GM23338 (cell line): ENCODE measurements around the gene AGFG2. TPM values are rescaled to one million over a fixed set of nuclear protein-coding genes. Genes with fewer than 3 reads are reported as not detected.
A peak's percentile ranks its signal among the peaks of the same experiment; 100 is the strongest.

Experiments
- ATAC-seq: fragments of 200-7000 bp; cut with Tn5 transposase; 3 replicates; pipeline ENCODE4 v1.9.1; 2020
- DNase-seq: peaks from one replicate; pipeline ENCODE4 v3.0.0-alpha.2; 2015; ENCODE audit warnings: low spot score
- H2AFZ ChIP-seq: fragments of 200-600 bp; sonication (generic); 2 replicates; pipeline ENCODE4 v1.8.0; 2016; ENCODE audit warnings: antibody characterized with exemption, mild to moderate bottlenecking, moderate library complexity
- H3F3A ChIP-seq: fragments of 200-600 bp; sonication (generic); replicated peaks from 2 replicates; pipeline ENCODE4 v1.8.0; 2017; ENCODE audit warnings: antibody characterized with exemption, mixed run types, low read depth
- H3K27ac ChIP-seq: fragments of 200-600 bp; sonication (generic); 2 replicates; pipeline ENCODE4 v1.6.1; 2016; ENCODE audit warnings: low read depth
- H3K27me3 ChIP-seq: fragments of 200-600 bp; sonication (generic); 2 replicates; pipeline ENCODE4 v1.8.0; 2016; ENCODE audit warnings: mild to moderate bottlenecking, mixed run types, moderate library complexity; ENCODE audit not compliant: insufficient read depth
- H3K36me3 ChIP-seq: fragments of 200-600 bp; sonication (generic); 2 replicates; pipeline ENCODE4 v1.8.0; 2016; ENCODE audit warnings: mild to moderate bottlenecking; ENCODE audit not compliant: insufficient read depth
- H3K4me1 ChIP-seq: fragments of 200-600 bp; sonication (generic); 2 replicates; pipeline ENCODE4 v1.8.0; 2016; ENCODE audit warnings: mild to moderate bottlenecking, moderate library complexity; ENCODE audit not compliant: insufficient read depth
- H3K4me2 ChIP-seq: fragments of 200-600 bp; sonication (generic); 2 replicates; pipeline ENCODE4 v1.7.1; 2017; ENCODE audit warnings: mixed run types
- H3K4me3 ChIP-seq: fragments of 200-600 bp; sonication (generic); 2 replicates; pipeline ENCODE4 v1.6.1; 2016; ENCODE audit warnings: mixed run types
- H3K79me2 ChIP-seq: fragments of 200-600 bp; sonication (generic); replicated peaks from 2 replicates; pipeline ENCODE4 v1.8.0; 2017; ENCODE audit warnings: mild to moderate bottlenecking; ENCODE audit not compliant: insufficient read depth
- H3K9me2 ChIP-seq: fragments of 200-600 bp; sonication (generic); 2 replicates; pipeline ENCODE4 v1.8.0; 2017; ENCODE audit not compliant: insufficient read depth
- H4K20me1 ChIP-seq: fragments of 200-600 bp; sonication (generic); replicated peaks from 2 replicates; pipeline ENCODE4 v1.8.0; 2017; ENCODE audit warnings: mild to moderate bottlenecking; ENCODE audit not compliant: insufficient read depth
- H3K27ac Mint-ChIP-seq: 2 replicates; pipeline ENCODE4 v1.8.0; 2020; ENCODE audit warnings: inconsistent platforms, mild to moderate bottlenecking, moderate library complexity, mixed read lengths
- H3K27me3 Mint-ChIP-seq: 3 replicates; pipeline ENCODE4 v1.8.0; 2022; ENCODE audit warnings: low read depth, mild to moderate bottlenecking, moderate library complexity, mixed read lengths, inconsistent platforms; ENCODE audit not compliant: insufficient read depth, poor library complexity
- H3K36me3 Mint-ChIP-seq: 3 replicates; pipeline ENCODE4 v1.8.0; 2021; ENCODE audit warnings: low read depth, mild to moderate bottlenecking, inconsistent platforms, moderate library complexity, mixed read lengths
- H3K4me1 Mint-ChIP-seq: 3 replicates; pipeline ENCODE4 v1.8.0; 2020; ENCODE audit warnings: mild to moderate bottlenecking, inconsistent platforms, mixed read lengths
- H3K4me3 Mint-ChIP-seq: 3 replicates; pipeline ENCODE4 v1.8.0; 2021; ENCODE audit warnings: moderate library complexity, mild to moderate bottlenecking, inconsistent platforms, mixed read lengths
- H3K9me3 Mint-ChIP-seq: 3 replicates; pipeline ENCODE4 v1.8.0; 2020; ENCODE audit warnings: moderate library complexity, mild to moderate bottlenecking, inconsistent platforms, mixed read lengths
- EZH2 ChIP-seq: fragments of 200-600 bp; sonication (generic); IDR thresholded peaks from one replicate; pipeline ENCODE4 v1.8.0; 2017; ENCODE audit warnings: antibody characterized with exemption, mild to moderate bottlenecking, low read depth; ENCODE audit not compliant: unreplicated experiment
- JUNB ChIP-seq: IDR thresholded peaks from one replicate; pipeline ENCODE4 v1.6.1; 2016; ENCODE audit warnings: antibody characterized with exemption; ENCODE audit not compliant: unreplicated experiment
- STAT1 ChIP-seq: IDR thresholded peaks from one replicate; pipeline ENCODE4 v1.6.1; 2016; ENCODE audit warnings: antibody characterized with exemption; ENCODE audit not compliant: unreplicated experiment
- ZNF331 ChIP-seq: fragments of 250-450 bp; sonication (Bioruptor Pico); IDR thresholded peaks from 2 replicates; pipeline ENCODE4 v1.5.0; 2020; ENCODE audit warnings: low read depth, mild to moderate bottlenecking, moderate library complexity
- polyA plus RNA-seq: library from polyadenylated mRNA; unstranded; fragments of >200 nt; fragmentation: Nextera tagmentation; extraction: Ambion mirVana; gene quantifications from 2 replicates; pipeline ENCODE4 v1.2.1, GENCODE V29; 2016
- total RNA-seq: library from RNA; depleted of rRNA; stranded (reverse); fragments of >200 nt; shearing (Covaris generic); gene quantifications from 2 replicates; pipeline ENCODE4 v1.2.3, GENCODE V29; 2014
- TF ChIP-seq, protein P1 (sequence below), 2 experiments: fragments of 200-600 bp in 1 of 2; sonication (generic) in 1 of 2; conservative IDR thresholded peaks; 2 replicates each; pipeline versions ENCODE4 v1.5.1 to v1.6.1; 2016 to 2017; ENCODE audit warnings: antibody characterized with exemption in 2 of 2, low read depth in 2 of 2, mild to moderate bottlenecking in 2 of 2, moderate library complexity in 1 of 2

AGFG2 gene
- total and polyA plus RNA-seq, 2 experiments from 2014 or later = 2.3 to 8.9 TPM

DNA sequence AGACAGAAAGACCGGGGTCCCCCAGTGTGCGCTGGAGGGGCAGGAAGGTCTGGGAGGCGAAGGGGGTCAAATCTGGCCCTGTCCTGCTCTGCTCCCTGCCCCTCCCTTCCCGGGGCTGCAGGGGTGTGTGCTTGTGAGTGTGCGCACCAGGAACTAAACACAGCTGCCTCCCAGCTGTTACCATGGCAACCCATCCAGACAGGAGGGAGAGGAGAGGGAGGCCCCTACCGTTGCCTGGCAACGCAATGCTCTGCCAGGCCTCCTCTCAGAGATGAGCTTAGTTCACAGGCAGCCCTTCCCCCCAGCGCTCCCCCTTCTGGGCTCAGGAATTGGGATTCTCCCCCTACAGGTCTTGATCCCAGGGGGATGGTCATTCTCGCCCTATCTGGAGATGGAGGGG, 49.2 kb upstream of the AGFG2 start:
- Histone ChIP-seq H3K27me3 (peaks cover 10% of the 10 kb centered on the region), H3K4me1 (peaks cover 18% of the 10 kb centered on the region), H2AFZ (no peak overlapping the region), H3F3A (0 out of 2 replicates have a peak, but pooled peaks cover 3% of the 10 kb centered on the region), H3K9me2 (no peaks in the 10 kb centered on the region), H3K4me2 (no peak overlapping the region), H3K27ac (no peak overlapping the region), H4K20me1 (no peaks in the 10 kb centered on the region), H3K79me2 (no peaks in the 10 kb centered on the region), H3K4me3 (no peak overlapping the region), H3K36me3 (no peaks in the 10 kb centered on the region)
- Mint-ChIP-seq H3K9me3 (no peaks in the 10 kb centered on the region), H3K36me3 (no peaks in the 10 kb centered on the region; the same call in 2 of the 3 replicates), H3K4me3 (no peak overlapping the region), H3K27ac (peak overlapping the region; percentile 39; the same call in 1 of the 2 replicates), H3K27me3 (peaks cover 30% of the 10 kb centered on the region), H3K4me1 (peaks cover 31% of the 10 kb centered on the region)
- ATAC-seq (peak; percentile 61), DNase-seq (peak; percentile 98)
- TF ChIP-seq ZNF331 (CRISPR knock-in tag) (no peak), JUNB (no peak), STAT1 (no peak)
- TF ChIP-seq, protein P1, sequence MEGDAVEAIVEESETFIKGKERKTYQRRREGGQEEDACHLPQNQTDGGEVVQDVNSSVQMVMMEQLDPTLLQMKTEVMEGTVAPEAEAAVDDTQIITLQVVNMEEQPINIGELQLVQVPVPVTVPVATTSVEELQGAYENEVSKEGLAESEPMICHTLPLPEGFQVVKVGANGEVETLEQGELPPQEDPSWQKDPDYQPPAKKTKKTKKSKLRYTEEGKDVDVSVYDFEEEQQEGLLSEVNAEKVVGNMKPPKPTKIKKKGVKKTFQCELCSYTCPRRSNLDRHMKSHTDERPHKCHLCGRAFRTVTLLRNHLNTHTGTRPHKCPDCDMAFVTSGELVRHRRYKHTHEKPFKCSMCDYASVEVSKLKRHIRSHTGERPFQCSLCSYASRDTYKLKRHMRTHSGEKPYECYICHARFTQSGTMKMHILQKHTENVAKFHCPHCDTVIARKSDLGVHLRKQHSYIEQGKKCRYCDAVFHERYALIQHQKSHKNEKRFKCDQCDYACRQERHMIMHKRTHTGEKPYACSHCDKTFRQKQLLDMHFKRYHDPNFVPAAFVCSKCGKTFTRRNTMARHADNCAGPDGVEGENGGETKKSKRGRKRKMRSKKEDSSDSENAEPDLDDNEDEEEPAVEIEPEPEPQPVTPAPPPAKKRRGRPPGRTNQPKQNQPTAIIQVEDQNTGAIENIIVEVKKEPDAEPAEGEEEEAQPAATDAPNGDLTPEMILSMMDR (conservative IDR thresholded peaks at IDR 0.05; ENCODE audit: low read depth in 2 of 2) = 0 out of 4 replicates have a peak, but pooled peaks of 1 of the 2 experiments have one; percentile 7

DNA sequence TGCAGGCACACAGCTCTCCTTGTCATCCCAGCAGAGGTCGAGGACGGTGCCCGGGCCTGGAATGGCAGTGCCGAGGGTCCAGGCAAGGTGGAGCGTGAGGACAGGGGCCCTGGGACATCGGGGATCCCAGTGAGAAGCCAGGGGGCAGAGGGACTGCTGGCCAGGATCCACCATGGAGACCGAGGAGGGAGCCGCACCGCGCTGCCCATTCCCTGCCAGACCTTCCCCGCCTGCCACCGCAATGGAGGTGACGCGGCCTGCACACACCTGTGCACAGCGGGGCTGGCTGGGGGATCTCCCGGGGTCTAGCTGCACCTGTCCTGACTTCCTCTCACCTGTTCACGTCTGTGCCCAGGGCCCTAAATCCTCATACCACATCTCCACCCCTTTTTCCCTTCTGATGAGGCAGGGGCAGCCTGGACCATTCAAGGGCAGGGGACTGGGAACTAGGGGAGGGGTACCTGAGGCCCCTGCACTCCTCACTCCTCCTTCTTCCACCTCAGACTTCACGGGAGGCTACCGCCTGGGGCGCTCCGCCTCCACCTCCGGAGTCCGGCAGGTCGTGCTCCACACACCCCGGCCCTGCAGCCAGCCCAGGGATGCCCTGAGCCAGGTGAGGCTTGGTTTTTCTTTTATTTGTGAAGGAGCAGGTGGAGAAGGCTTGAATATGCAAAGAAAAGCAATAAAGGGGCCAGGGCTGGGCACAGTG, 48.4 kb upstream of the AGFG2 start:
- Mint-ChIP-seq H3K27ac (no peak overlapping the region; the same call in 1 of the 2 replicates), H3K4me1 (peaks cover 25% of the 10 kb centered on the region), H3K36me3 (no peaks in the 10 kb centered on the region), H3K9me3 (no peaks in the 10 kb centered on the region), H3K4me3 (no peak overlapping the region), H3K27me3 (peaks cover 32% of the 10 kb centered on the region)
- Histone ChIP-seq H3F3A (0 out of 2 replicates have a peak, but pooled peaks cover 3% of the 10 kb centered on the region), H3K4me2 (no peak overlapping the region), H3K79me2 (no peaks in the 10 kb centered on the region), H3K4me1 (peaks cover 12% of the 10 kb centered on the region), H3K27me3 (peaks cover 10% of the 10 kb centered on the region), H3K36me3 (no peaks in the 10 kb centered on the region), H3K9me2 (no peaks in the 10 kb centered on the region), H4K20me1 (no peaks in the 10 kb centered on the region), H2AFZ (no peak overlapping the region), H3K27ac (no peak overlapping the region), H3K4me3 (no peak overlapping the region)
- DNase-seq = no peak
- TF ChIP-seq EZH2 = no peak
- TF ChIP-seq, protein P1 (conservative IDR thresholded peaks at IDR 0.05; ENCODE audit: low read depth in 2 of 2) = peak in 1 of 2 experiments; percentile 17; a peak in 1 of 4 replicates
- ATAC-seq = no peak
